HG03025 (cell line): ENCODE data around the gene SEC24D.
A peak's percentile ranks its signal among the peaks of the same experiment; 100 is the strongest.

Source experiments
- ATAC-seq: cut with Tn5 transposase; IDR thresholded peaks from one replicate; pipeline ENCODE4 v1.9.1; 2021; ENCODE audit warnings: mild to moderate bottlenecking, moderate library complexity; ENCODE audit not compliant: unreplicated experiment, low FRiP score

Gene SEC24D

DNA sequence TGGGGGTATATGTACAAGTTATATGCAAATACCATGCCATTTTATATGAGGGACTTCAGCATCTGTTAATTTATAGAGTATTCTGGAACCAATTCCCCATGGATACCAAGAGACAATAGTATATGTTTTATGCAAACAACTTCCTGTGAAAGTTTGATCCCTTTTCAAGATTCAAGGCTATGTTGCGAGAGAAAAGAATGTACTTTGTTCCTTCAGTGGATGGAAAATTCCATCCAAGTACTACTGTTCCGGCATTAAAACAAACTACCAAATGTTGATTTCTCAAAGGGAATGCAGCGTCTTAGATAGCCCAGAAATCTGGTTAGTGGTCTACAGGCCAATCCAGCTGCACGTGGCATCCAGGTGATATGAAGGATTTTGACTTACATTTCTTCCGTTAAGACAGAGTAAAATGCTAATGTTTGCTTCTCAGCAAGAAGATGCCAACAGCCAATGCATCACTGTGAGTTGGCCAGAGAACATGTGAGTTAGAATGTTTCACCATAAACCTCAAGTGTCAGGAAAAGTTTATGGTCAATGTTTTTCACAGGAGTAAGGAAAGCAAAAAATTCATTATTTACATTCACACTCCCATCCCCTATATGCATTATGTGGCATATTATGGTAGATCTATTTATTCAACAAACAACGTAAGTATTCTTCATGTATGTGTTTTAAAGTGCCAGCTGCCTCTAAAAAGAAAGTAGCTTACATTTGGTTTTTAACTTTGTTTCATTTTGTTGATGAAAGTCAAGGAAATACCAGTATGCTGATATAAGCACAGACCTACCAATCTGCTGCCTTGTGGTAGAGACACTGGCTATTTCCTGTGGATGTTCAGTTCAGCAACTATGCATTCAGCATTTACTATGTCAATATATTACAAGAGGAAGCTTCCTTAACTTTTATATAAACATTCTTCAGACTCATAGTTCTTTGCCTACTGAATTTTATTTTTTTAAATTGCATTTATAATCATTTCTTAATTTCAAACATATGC lies 106.3 kb downstream of the SEC24D start:
- no peak for ATAC-seq

DNA sequence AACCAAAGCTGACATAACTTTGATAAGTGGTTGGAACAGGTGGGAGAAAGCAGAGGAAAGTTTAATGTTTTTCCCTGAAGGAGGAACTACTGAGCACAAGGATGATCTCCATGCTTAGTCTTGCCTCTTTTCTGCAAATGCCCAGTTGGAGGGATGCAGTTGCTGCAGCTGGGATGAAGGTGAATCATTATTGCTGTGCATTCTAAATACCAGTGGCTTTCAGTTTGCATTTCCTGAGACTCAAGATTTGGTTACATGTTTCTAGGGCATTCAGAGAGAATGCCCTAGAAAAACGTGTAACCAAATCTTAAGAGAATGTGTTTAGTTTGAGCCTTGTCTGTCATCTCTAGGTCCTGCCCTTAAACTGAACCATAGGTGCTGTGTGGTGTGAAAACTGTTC lies 108.6 kb downstream of the SEC24D start:
- no peak for ATAC-seq

DNA sequence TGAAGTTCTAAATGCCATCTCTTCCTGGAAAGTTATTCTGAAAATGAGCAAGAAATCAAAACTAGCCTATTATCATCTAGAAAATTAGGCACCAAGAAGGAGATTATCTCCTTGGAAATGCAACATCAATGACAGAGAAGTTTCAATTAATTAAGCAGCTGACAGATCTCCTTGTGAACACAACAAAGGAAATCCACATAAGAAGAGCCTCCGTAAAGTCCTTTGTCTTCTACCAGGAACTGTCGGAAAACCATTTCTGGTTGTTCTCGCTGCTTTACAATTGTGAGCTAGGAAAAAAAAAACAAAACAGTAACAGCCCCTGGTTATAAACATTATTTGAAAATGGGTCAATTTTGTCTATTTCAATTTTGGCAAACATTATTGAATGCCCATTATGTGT lies 112.6 kb downstream of the SEC24D start:
- no peak for ATAC-seq

DNA sequence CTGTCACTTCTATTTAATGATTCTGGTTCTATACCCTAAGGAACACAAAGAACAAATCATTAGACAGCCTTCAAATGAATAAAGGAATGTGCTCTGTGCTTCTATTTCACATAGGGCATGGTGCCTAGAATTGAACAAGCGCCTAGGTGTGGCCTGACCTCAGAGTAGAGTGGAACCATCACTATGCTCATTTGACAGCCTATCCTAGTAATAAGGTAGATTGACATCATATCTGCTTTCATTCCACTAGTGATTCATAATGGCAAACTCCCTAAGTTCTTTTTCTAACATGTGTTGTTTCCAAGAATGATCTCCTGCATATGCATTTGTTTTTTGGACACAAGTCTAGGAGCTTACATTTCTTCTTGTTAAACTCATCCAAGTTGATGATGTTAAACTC lies 114.2 kb downstream of the SEC24D start:
- ATAC-seq: no peak

DNA sequence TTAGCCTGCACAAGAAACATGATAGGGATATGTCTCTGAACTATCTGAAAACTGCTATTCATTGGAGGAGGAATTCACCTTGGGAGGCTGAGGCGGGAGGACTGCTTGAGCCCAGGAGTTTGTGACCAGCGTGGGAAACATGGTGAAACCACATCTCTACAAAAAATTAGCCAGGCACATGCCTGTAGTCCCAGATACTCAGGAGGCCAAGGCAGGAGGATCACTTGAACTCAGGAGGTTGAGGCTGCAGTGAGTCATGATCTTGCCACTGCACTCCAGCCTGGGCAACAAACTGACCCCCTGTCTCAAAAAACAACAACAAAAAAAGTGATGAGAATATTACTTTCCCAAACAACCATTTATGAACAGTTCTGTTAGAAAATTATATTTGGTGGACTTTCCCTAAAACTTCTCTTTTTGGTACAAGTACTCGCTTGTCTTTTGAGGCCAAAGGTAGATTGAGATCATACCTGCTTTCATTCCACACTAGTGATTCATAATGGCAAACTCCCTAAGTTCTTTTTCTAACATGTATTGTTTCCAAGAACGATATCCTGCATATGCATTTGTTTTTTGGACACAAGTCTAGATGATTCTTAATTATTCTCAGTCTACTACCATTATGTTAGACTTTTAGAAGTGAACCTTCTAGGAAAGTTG lies 117.3 kb downstream of the SEC24D start:
- no peak for ATAC-seq

DNA sequence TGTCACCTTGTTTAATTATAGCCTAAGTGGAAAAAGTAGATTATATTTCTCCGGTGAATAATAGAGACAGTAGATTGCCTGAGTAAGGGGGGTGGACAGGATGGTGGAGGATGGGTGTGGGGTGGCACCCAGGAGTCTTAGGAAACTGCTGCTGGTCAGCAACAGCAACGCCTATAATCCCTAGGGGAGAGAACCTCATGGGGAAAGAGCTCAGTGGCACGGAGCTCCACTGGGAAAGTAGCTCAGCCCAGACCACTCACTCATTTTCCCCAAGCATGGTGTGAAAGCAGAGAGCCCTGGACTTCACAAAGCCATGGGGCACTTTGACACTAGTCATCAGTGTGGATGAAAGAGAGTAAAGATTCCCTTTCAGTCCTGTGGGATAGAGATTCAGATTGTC lies 119.6 kb downstream of the SEC24D start:
- no peak for ATAC-seq

DNA sequence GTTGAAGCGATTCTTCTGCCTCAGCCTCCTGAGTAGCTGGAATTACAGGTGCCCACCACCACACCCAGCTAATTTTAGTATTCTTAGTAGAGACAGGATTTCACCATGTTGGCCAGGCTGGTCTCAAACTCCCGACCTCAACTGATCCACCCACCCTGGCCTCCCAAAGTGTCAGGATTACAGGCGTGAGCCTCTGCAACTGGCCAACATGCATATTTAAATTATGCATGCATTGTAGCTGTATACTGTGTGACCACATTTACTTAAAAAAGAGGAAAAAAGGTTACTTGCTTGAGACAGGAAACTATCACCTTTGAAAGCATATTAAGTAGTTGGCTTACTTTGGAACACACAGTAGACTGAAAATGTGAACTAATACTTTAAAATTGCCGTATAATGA lies 121.2 kb downstream of the SEC24D start:
- ATAC-seq: no peak

DNA sequence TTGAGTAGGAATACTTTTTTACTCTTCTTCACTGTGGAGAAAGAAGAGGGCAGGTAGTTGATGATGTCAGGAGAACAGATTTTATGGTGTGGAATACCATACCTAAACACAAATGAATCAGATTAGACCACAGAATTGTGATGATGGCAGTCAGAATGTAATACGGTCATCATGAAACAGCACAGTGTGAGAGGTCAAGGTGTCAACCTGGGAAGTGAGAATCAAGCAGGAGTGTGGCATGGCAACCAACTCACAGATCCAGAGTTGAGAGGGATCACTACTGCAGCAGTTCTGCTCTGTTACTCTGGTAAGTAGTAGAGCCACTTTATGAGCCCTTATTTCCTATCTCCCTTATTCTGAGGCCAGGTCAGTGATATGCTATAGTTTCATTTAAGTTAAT lies 123.1 kb downstream of the SEC24D start:
- ATAC-seq: no peak

DNA sequence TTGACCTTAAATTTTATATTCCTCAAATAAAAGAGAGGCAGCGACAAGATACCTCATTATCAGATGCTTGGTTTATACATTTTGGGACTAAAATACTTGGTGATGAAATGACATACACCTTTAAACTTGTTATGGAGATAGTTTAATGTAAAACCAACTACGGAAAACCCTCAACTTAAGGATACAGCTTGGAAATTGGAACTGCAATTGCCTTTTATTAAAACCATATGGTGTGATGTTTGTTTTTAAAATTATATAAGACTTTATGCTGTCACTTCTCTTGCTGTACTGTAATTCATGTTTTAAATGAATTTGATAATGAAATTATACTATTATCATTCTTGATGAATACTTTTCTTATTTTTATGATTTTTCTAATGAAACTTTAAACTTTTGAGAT lies 124.9 kb downstream of the SEC24D start:
- no peak for ATAC-seq

DNA sequence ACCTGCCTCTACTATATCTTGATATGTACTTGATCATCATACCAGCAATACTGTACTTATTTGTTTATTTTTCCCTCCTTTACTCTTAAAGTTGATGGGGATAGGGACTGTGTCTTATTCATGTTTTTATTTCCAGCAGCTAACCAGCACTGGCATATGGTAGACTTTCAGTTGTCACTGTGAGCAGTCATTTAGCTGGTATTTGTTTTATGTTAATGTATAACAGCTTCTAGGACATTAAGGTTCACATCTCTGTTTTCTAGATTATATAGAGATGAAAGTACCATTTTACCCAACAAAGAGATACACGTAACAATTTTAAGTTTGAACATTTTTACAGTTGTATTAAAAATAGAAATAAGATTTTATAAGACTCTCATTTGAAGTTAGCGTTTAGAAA lies 132.8 kb downstream of the SEC24D start:
- no peak for ATAC-seq

DNA sequence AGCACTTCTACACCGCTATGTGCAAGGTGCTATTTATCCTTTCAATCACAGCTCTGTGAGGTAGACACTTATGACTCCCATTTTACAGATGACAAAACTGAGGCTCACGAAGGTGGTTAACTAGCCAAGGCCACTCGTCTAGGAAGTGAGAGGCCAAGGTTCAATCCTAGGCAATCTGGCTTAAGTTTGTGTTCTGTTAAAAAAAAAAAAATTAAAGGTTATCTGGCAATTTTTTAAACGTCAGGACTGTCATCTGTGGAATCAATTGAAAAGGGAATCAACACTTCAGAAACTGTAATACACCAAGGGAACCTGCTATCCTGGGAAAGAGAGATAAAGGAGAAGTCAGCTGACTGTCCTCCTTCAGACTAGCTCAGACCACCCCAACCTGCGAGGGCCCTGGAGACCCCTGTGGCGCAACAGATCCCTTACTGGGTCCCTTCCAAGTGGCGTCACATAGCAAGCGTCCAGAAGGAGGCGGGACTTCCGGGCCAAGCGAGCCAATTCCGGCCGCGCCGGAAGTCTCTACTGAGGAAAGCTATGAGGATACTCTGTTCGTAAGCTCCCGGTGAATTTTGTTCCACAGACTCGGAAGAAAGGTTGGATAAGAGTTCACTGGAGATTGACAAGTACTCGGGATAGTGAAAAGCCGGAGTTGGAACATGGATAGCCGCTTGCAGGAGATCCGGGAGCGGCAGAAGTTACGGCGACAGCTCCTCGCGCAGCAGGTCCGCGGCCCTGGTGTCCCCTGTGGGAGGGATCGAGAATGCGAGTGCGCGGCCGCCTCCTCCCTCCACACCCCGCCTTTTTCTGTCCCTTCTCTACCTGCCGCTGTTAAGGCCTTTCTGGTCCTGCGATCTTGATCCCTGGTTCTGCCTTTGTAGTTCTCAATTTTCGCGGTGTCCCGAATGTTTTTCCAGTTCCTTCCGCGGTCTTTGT lies 150.8 kb downstream of the SEC24D start, which contains the start of gene METTL14:
TSS of gene METTL14 (plus strand) at position 520 of the 939 bp plus-strand sequence. CDS start at position 663, 143 bp downstream.
- ATAC-seq: peak; percentile 100

DNA sequence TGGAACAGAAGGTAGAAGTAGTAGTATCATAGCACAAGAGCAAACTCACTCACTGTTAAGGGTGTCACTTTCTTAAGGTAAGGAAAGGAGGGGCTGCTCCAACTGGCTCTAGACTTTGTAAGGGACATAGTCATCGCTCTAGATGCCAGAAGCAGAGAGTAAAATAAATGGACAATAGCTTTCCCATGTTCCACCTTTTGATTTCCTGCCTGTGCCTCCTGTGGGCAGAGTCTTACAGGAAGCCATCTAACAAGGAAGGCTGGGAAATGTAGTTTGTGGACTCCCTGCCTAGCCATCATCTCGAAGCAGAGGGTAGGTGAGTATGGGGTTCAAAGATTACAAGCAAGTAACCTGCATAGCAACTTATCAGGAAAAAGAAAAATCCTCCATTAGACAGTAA lies 152.4 kb downstream of the SEC24D start:
- ATAC-seq: no peak

DNA sequence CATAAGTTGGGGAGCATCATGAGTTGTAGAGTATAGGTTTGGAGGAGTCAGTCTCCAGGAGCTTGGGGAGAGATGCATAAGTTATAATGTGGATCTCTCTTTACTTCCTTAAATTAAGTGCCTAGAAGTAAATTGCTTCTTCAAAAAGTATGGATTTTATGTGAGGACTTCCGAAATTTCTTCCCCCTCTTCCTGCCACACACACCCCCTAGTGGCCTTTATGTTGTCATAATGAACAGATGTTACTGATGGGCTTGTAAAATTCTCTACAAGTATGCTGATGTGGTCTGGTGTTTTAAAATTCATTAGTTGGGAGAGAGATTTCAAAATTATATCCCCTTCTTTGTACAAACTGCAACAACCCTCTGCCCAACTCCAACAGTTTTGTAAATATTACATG lies 153.0 kb downstream of the SEC24D start:
- ATAC-seq: no peak

DNA sequence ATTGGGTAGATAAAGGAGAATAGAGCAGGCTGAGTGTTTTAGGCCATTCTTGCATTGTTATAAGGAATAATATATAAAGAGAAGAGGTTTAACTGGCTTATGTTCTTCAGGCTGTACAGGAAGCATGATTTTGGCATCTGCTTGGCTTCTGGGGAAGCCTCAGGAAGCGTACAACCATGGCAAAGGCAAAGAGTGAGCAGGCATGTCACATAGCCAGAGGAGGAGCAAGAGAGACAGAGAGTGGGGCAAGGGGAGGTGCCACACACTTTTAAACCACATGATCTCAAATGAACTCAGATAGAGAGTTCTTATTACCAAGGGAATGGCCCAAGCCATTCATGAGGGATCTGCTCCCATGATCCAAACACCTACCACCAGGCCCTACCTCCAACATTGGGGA lies 155.1 kb downstream of the SEC24D start:
- ATAC-seq: no peak

DNA sequence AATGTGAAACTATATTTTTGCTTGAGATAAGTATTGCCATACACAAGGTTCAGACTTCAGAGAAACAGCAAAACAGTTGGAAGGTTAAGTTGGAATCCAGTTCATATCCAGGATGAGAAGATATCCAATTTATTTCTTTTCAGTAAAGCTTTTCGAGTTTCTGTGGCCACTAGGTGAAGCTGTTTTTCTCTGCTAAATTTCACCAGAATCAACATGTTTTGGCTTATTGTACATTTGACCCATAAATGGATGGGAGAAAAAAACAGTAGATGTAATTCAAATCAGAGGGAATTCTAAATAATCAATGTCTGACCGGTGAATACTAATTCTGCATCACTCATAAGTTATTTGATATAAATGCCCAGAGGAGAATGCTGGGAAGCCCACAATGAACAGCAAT lies 159.8 kb downstream of the SEC24D start:
- no peak for ATAC-seq
